GM21515 (cell line): Measurements from ENCODE around the gene OR11H6.
"Not testable (repeated sequence)": the region's sequence is repeated elsewhere in the genome, so short reads cannot be mapped to it uniquely, and the experiment has no call there.

Experiments
- ATAC-seq: cut with Tn5 transposase; IDR thresholded peaks from one replicate; pipeline ENCODE4 v1.9.1; 2021; ENCODE audit not compliant: unreplicated experiment

Gene OR11H6, protein sequence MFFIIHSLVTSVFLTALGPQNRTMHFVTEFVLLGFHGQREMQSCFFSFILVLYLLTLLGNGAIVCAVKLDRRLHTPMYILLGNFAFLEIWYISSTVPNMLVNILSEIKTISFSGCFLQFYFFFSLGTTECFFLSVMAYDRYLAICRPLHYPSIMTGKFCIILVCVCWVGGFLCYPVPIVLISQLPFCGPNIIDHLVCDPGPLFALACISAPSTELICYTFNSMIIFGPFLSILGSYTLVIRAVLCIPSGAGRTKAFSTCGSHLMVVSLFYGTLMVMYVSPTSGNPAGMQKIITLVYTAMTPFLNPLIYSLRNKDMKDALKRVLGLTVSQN

GRCh38 chr14:20223410-20223809 lies at the start of gene OR11H6:
OR11H6 (plus strand) TSS chr14:20223710; CDS start chr14:20223710, 0 bp downstream.
- ATAC-seq = no peak

- not testable (repeated sequence) for ATAC-seq
These were observed 49.3 kb upstream of the OR11H6 start for GRCh38 chr14:20174205-20174604.

DNA sequence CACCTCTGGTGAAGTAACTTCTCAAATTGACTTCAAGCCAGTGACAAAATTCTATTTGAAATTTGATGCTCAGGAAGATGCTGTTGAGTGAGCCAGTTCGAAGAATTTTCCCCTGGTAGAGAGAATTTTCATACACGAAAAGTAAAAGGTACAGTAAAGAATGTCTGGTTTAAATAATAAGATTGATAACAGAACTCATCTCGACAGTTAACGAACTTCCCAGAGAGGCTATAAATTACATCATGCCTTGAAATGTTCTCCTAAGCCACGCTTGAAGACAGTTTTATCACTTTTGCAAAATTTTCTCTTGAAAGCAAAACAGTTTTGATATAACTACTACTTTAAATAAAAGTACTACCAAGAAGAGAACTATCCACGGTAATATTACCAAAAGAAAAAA lies 47.2 kb upstream of the OR11H6 start:
- no peak for ATAC-seq

- ATAC-seq = no peak
These were observed 46.0 kb upstream of the OR11H6 start for GRCh38 chr14:20177433-20177974.

DNA sequence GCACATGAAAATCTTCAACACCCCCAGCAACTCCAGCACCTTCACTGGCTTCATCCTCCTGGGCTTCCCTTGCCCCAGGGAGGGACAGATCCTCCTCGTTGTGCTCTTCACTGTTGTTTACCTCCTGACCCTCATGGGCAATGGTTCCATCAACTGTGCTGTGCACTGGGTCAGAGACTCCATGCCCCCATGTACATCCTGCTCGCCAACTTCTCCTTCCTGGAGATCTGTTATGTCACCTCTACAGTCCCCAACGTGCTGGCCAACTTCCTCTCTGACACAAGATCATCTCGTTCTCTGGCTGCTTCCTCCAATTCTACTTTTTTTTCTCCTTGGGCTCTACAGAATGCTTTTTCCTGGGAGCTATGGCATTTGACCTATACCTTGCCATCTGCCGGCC lies 44.3 kb upstream of the OR11H6 start:
- ATAC-seq = no peak

DNA sequence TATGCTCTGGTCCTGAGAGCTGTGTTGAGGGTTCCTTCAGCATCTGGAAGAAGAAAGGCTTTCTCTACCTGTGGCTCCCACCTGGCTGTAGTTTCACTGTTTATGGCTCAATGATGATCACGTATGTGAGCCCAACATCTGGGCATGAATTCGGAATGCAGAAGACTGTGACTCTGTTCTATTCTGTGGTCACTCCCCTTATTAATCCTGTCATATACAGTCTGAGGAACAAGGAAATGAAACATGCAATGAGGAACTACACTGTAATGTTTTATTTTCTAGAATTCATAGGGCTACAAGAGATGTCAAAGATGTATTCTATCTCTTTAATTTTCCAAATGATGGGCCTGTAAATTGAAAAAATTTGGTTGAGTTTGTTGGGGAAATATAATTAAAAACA lies 43.6 kb upstream of the OR11H6 start:
- no peak for ATAC-seq

GRCh38 chr14:20180486-20180885 lies 43.0 kb upstream of the OR11H6 start:
- no peak for ATAC-seq

DNA sequence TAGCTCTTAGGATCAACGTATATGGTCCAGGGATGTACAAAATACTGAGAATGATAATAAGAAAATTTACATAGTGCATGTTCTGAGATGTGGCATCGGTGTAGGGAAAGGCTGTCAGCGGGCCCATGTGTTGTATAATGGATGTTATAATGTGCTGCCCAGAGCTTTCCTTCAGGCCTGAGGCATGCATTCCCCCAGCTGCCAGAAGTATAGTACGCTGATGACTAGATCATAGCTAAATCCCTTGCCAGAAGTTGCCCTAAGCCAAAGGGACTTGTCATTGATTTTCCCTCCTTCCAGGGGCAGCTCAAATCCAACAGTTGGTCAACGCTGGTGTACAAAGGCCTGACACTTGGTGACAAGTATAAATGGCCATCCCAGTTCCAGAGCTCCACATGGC lies 39.3 kb upstream of the OR11H6 start:
- no peak for ATAC-seq

DNA sequence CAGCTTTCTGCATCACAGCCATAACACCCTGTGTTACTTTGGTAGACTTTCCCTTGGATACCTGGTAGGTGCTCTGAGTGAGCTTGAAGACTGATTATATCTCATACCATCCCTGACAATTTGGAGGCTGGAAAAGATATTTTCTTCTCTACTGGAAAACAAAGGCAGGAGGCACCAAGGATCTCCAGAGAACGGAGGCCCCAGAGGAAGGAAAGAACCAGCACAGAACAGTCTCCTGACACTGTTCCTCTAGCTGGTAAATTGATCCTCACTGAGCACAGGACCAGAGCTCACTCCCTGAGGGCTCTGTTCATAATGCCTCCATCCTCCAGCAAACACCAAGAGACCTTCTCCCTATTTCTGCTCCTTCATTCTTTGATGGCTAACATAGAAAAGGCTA lies 32.9 kb upstream of the OR11H6 start, which contains the start of gene OR11G2:
Gene OR11G2 (plus strand): TSS at position 301 of the 400 bp plus-strand sequence. CDS start 6,542 bp downstream, outside the sequence.
- ATAC-seq = no peak

DNA sequence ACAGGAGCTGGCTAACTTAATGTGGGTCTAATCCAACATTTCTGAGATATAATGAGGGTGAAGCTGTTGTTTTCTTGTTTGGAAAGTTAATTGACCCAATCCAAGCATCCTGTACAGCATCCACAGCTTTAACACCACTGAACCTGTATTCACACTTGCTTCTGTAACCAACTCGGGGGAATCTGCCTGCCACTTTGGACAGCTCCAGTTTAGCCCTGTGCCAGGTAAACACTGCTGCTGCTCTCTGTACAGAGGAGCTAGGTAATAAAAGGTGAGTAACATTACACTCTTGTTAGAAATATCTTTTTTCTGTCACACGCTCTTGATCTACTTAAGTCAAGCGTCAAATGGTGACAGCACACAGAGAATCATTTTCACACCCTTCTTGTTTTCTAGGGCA lies 32.1 kb upstream of the OR11H6 start:
- ATAC-seq = no peak

- ATAC-seq = no peak
These were observed 29.4 kb upstream of the OR11H6 start for GRCh38 chr14:20194101-20194500.

GRCh38 chr14:20195170-20195569 lies 28.3 kb upstream of the OR11H6 start:
- ATAC-seq = not testable (repeated sequence)

DNA sequence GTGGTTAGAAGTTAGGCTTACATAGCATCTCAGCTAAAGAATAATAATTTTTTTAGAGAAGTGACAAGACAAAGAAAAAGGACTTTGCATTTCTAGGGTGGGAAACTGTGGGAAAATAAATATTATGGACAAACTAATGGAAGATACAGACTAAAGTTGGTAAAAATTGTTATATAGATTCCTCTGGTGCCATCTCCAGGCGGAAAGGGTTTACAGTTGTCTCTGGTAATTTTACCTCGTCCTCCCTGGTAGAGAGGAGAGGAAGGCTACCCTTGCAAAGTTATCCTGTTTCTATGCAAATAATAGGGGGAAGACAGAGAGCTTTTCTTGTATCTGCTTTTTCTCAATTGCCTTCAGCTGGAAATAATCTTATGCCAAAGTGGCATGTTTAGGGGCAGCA lies 27.6 kb upstream of the OR11H6 start:
- ATAC-seq = no peak

- no peak for ATAC-seq
These were observed 26.1 kb upstream of the OR11H6 start for GRCh38 chr14:20197459-20197858.

- no peak for ATAC-seq
These were observed 24.5 kb upstream of the OR11H6 start for GRCh38 chr14:20198991-20199390.

DNA sequence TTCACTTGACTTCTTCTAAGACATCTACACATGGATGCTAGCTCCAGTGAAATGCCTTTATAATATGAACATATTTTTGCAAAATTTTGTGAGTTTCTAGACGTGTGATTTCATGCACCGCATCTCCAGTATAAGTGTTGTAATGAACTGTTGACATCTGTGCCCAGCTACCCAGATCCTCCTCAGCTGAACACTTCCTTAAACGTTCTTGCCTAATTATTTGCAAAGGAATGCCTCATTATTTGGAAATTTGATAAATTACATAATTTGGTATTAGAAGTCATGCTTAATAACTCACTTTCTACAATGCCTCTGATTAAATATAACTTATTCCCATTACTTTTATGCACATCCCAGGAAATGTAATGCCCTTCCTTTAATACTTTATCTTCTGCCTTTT lies 18.8 kb upstream of the OR11H6 start:
- no peak for ATAC-seq

- ATAC-seq = no peak
These were observed 13.9 kb upstream of the OR11H6 start for GRCh38 chr14:20209595-20209994.

DNA sequence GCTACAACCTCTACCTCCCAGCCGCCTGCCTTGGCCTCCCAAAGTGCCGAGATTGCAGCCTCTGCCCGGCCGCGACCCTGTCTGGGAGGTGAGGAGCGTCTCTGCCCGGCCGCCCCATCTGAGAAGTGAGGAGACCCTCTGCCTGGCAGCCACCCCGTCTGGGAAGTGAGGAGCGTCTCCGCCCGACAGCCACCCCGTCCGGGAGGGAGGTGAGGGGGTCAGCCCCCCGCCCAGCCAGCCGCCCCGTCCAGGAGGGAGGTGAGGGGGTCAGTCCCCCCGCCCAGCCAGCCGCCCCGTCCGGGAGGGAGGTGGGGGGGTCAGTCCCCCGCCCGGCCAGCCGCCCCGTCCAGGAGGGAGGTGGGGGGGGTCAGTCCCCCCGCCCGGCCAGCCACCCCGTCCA lies 11.1 kb upstream of the OR11H6 start:
- ATAC-seq = not testable (repeated sequence)

- no peak for ATAC-seq
These were observed 8.3 kb upstream of the OR11H6 start for GRCh38 chr14:20215196-20215595.

DNA sequence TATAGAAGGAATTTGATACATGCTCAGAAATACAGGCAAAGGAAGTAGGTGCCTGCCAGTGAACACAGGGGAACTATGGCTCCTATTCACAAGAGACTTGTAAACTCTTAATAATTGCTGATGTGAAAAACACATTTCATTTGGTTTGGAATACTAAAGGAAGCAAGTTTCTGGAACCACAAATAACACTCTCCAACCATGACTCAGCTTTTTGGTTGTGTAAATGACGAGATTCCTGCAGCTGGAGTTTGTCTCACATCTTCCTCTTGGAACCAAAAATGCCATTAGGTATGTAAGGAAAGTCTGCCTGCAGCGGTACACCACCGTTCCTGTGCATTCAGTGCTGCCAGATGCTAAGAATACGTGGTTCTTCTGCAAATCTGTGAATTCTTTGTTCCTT lies 4.5 kb upstream of the OR11H6 start:
- no peak for ATAC-seq

DNA sequence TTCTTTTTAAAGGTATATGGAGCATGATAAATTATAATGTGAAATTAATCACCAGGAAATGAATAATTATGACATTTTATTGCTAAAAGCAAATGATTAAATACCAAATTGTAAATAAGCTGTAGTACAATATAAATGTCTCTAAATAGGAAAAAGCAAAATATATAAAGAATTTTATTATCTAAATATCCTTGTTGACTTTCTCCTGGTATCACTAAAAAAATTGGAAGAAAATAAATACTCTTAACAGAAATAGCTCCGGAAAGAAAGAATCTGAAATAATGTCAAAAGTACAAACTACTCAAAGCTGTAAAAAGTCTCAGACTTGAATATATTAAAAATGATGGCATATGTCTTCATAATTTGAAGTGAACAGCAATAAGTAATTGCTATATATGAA lies 5.2 kb downstream of the OR11H6 start, which contains the start of gene OR11H7:
Gene OR11H7 (plus strand): TSS at position 301 of the 400 bp plus-strand sequence.
- ATAC-seq = no peak

DNA sequence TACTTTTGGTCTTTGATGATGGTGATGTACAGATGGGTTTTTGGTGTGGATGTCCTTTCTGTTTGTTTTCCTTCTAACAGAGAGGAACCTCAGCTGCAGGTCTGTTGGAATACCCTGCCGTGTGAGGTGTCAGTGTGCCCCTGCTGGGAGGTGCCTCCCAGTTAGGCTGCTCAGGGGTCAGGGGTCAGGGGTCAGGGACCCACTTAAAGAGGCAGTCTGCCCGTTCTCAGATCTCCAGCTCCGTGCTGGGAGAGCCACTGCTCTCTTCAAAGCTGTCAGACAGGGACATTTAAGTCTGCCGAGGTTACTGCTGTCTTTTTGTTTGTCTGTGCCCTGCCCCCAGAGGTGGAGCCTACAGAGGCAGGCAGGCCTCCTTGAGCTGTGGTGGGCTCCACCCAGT lies 11.9 kb downstream of the OR11H6 start:
- not testable (repeated sequence) for ATAC-seq
